ENCODE data around the gene GTF3C5. TPM values are rescaled to one million over a fixed set of nuclear protein-coding genes. Genes with fewer than 3 reads are reported as not detected.
"Not testable (repeated sequence)": the region's sequence is repeated elsewhere in the genome, so short reads cannot be mapped to it uniquely, and the experiment has no call there.

GTF3C5 gene
- total RNA-seq, 1 donor from 2014 or later = 36.5 TPM

GRCh38 chr9:133031496-133031911, 707 bp downstream of the GTF3C5 start:
- no peaks in the 10 kb centered on the region for H3K9me3 Mint-ChIP-seq (ENCODE audit: low read depth)
- H3K36me3 Mint-ChIP-seq (ENCODE audit: low read depth) = peaks cover 1% of the 10 kb centered on the region

GRCh38 chr9:133032171-133032570, 1.4 kb downstream of the GTF3C5 start:
- no peak for DNase-seq (ENCODE audit: low spot score)
- no peak overlapping the region for H3K27ac Mint-ChIP-seq (ENCODE audit: unreplicated experiment)
- no peaks in the 10 kb centered on the region for H3K27me3 Mint-ChIP-seq (ENCODE audit: low read depth)
- peaks cover 1% of the 10 kb centered on the region for H3K36me3 Mint-ChIP-seq (ENCODE audit: low read depth)
- TF ChIP-seq CTCF (IDR thresholded peaks at IDR 0.05) = no peak
- no peaks in the 10 kb centered on the region for H3K9me3 Mint-ChIP-seq (ENCODE audit: low read depth)
- H3K4me3 Mint-ChIP-seq (ENCODE audit: unreplicated experiment) = peak overlapping the region; percentile 98
- H3K4me1 Mint-ChIP-seq (ENCODE audit: low read depth) = peaks cover 29% of the 10 kb centered on the region

More at GRCh38 chr9:133031496-133031911, 707 bp downstream of the GTF3C5 start:
- no peak for TF ChIP-seq CTCF (IDR thresholded peaks at IDR 0.05)
- H3K4me3 Mint-ChIP-seq (ENCODE audit: unreplicated experiment) = peak overlapping the region; percentile 98
- no peaks in the 10 kb centered on the region for H3K27me3 Mint-ChIP-seq (ENCODE audit: low read depth)
- peak overlapping the region; percentile 82 for H3K27ac Mint-ChIP-seq (ENCODE audit: unreplicated experiment)
- no peak for DNase-seq (ENCODE audit: low spot score)
- peaks cover 29% of the 10 kb centered on the region for H3K4me1 Mint-ChIP-seq (ENCODE audit: low read depth)

- Mint-ChIP-seq H3K4me1 (ENCODE audit: low read depth) (peaks cover 22% of the 10 kb centered on the region), H3K36me3 (ENCODE audit: low read depth) (peaks cover 1% of the 10 kb centered on the region), H3K27ac (ENCODE audit: unreplicated experiment) (no peak overlapping the region), H3K4me3 (ENCODE audit: unreplicated experiment) (no peak overlapping the region), H3K9me3 (ENCODE audit: low read depth) (no peaks in the 10 kb centered on the region), H3K27me3 (ENCODE audit: low read depth) (no peaks in the 10 kb centered on the region)
- DNase-seq (ENCODE audit: low spot score) = no peak
- no peak for TF ChIP-seq CTCF (IDR thresholded peaks at IDR 0.05)
Measured at GRCh38 chr9:133035669-133036068, 4.9 kb downstream of the GTF3C5 start.

- no peaks in the 10 kb centered on the region for H3K9me3 Mint-ChIP-seq (ENCODE audit: low read depth)
- H3K27ac Mint-ChIP-seq (ENCODE audit: unreplicated experiment) = no peak overlapping the region
- H3K4me3 Mint-ChIP-seq (ENCODE audit: unreplicated experiment) = no peak overlapping the region
- DNase-seq (ENCODE audit: low spot score) = no peak
- H3K36me3 Mint-ChIP-seq (ENCODE audit: low read depth) = peaks cover 5% of the 10 kb centered on the region
- H3K4me1 Mint-ChIP-seq (ENCODE audit: low read depth) = peaks cover under 1% of the 10 kb centered on the region
- no peaks in the 10 kb centered on the region for H3K27me3 Mint-ChIP-seq (ENCODE audit: low read depth)
- TF ChIP-seq CTCF (IDR thresholded peaks at IDR 0.05) = no peak
Measured at GRCh38 chr9:133037775-133038515, 7.1 kb downstream of the GTF3C5 start.

GRCh38 chr9:133040892-133041479, 10.2 kb downstream of the GTF3C5 start:
- peaks cover 19% of the 10 kb centered on the region for H3K36me3 Mint-ChIP-seq (ENCODE audit: low read depth)
- H3K27me3 Mint-ChIP-seq (ENCODE audit: low read depth); DNase-seq (ENCODE audit: low spot score); H3K4me1 Mint-ChIP-seq (ENCODE audit: low read depth); H3K9me3 Mint-ChIP-seq (ENCODE audit: low read depth); H3K27ac Mint-ChIP-seq (ENCODE audit: unreplicated experiment); H3K4me3 Mint-ChIP-seq (ENCODE audit: unreplicated experiment): not testable (repeated sequence)
- TF ChIP-seq CTCF (IDR thresholded peaks at IDR 0.05) = peak; percentile 81
